ENCODE results near the gene TCF3.
"Not testable (repeated sequence)": the region's sequence is repeated elsewhere in the genome, so short reads cannot be mapped to it uniquely, and the experiment has no call there.

The TCF3 gene

DNA sequence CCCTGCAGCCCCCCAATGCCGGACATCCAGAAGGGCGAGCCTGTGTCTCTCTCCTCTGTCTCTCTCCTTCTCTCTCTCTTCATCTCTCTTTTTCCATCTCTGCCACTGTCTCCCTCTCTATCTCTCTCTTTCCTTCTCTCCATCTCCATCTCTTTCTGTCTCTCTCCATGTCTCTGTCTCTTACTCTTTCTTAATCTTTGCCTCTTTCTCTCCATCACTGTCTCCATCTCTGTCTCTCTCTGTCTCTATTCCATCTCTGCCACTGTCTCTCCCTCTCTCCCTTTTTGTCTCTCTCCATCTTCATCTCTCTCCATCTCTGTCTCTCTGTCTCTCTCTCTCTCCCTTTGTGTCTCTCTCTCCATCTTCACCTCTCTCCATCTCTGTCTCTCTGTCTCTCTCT lies 25.7 kb upstream of the TCF3 start:
- peaks cover 33% of the 10 kb centered on the region for H3K27me3 Mint-ChIP-seq (ENCODE audit: low read depth)
- no peaks in the 10 kb centered on the region for H3K9me3 Mint-ChIP-seq
- H3K36me3 Mint-ChIP-seq (ENCODE audit: low read depth) = no peaks in the 10 kb centered on the region
- H3K4me3 Mint-ChIP-seq = no peak overlapping the region
- H3K4me1 Mint-ChIP-seq (ENCODE audit: low read depth) = no peaks in the 10 kb centered on the region
- no peak for DNase-seq (ENCODE audit: low spot score)
- H3K27ac Mint-ChIP-seq = no peak overlapping the region

DNA sequence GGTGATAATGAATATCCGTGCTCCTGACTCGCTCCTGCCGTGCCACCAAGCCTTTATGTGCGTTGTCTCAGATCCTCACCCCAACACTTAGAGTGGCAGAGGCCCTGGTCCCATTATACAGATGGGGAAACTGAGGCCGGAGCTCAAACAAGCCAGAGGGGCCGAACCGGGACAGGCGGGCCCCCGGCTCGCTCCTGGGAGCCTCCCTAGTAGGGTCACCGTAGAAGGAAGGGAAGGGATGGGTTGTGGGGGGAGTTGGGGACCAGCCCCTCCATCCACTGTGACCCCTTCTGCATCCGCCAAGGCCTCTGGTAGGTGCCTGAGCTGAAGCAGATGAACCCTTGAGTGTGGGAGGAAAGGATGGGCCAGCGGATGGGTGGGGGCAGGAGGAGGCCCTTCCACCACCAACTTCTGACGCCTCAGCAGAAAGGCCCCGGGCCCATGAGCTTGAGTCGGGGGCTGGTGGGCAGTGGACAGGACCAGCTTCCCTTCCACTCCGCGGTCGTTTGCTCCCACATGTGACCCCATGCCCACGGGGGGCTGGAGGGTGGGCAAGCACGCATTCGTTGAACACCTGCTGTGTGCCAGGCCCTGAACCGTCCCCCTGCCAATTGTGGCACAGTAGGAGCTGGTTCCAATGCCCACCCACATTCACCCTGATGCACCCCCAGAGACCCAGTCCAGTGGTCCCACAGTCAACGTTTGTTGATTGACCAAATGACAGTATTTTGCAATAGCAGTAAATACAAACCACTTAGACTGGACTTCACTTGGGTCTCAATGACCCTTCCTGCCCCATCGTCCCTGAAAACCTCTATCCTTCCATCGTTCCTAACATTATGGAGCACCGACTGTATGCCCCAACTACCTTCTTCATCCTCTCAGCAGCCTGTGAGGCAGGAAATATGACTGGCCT lies 24.2 kb upstream of the TCF3 start:
- DNase-seq (ENCODE audit: low spot score) = no peak
- Mint-ChIP-seq H3K27me3 (ENCODE audit: low read depth) (peaks cover 36% of the 10 kb centered on the region), H3K36me3 (ENCODE audit: low read depth) (no peaks in the 10 kb centered on the region), H3K27ac (no peak overlapping the region), H3K9me3 (no peaks in the 10 kb centered on the region), H3K4me1 (ENCODE audit: low read depth) (no peaks in the 10 kb centered on the region), H3K4me3 (no peak overlapping the region)

GRCh38 chr19:1675633-1676350 lies 23.4 kb upstream of the TCF3 start:
- no peaks in the 10 kb centered on the region for H3K36me3 Mint-ChIP-seq (ENCODE audit: low read depth)
- no peak overlapping the region for H3K27ac Mint-ChIP-seq
- H3K4me3 Mint-ChIP-seq = no peak overlapping the region
- peaks cover 40% of the 10 kb centered on the region for H3K27me3 Mint-ChIP-seq (ENCODE audit: low read depth)
- no peaks in the 10 kb centered on the region for H3K4me1 Mint-ChIP-seq (ENCODE audit: low read depth)
- no peaks in the 10 kb centered on the region for H3K9me3 Mint-ChIP-seq
- no peak for DNase-seq (ENCODE audit: low spot score)

DNA sequence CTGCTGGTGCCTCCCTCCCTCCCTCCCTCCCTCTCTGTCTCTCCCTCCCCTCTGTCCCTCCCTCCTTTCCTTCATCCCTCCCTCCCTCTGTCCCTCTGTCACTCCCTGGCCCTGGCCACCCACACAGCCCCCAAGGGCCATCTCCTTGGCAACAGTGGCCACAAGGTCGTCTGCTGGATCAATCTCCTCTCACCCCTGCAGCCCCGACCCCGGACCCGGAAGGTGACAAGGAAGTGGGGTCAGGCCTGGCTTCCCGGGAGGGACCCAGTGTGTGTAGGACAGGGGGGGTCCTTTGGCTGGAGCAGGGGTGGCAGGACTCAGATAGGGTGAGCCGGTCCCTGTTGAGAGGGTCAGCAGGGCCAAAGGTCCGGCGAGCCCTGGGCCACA lies 21.9 kb upstream of the TCF3 start:
- H3K4me1 Mint-ChIP-seq (ENCODE audit: low read depth) = no peaks in the 10 kb centered on the region
- H3K4me3 Mint-ChIP-seq = no peak overlapping the region
- DNase-seq (ENCODE audit: low spot score) = no peak
- no peaks in the 10 kb centered on the region for H3K9me3 Mint-ChIP-seq
- H3K27me3 Mint-ChIP-seq (ENCODE audit: low read depth) = peaks cover 55% of the 10 kb centered on the region
- no peaks in the 10 kb centered on the region for H3K36me3 Mint-ChIP-seq (ENCODE audit: low read depth)
- no peak overlapping the region for H3K27ac Mint-ChIP-seq

- Mint-ChIP-seq H3K27me3 (ENCODE audit: low read depth) (peaks cover 59% of the 10 kb centered on the region), H3K36me3 (ENCODE audit: low read depth) (no peaks in the 10 kb centered on the region), H3K27ac (no peak overlapping the region), H3K9me3 (no peaks in the 10 kb centered on the region), H3K4me1 (ENCODE audit: low read depth) (no peaks in the 10 kb centered on the region), H3K4me3 (no peak overlapping the region)
- DNase-seq (ENCODE audit: low spot score) = no peak
Measured at GRCh38 chr19:1673645-1674292, 21.4 kb upstream of the TCF3 start.

DNA sequence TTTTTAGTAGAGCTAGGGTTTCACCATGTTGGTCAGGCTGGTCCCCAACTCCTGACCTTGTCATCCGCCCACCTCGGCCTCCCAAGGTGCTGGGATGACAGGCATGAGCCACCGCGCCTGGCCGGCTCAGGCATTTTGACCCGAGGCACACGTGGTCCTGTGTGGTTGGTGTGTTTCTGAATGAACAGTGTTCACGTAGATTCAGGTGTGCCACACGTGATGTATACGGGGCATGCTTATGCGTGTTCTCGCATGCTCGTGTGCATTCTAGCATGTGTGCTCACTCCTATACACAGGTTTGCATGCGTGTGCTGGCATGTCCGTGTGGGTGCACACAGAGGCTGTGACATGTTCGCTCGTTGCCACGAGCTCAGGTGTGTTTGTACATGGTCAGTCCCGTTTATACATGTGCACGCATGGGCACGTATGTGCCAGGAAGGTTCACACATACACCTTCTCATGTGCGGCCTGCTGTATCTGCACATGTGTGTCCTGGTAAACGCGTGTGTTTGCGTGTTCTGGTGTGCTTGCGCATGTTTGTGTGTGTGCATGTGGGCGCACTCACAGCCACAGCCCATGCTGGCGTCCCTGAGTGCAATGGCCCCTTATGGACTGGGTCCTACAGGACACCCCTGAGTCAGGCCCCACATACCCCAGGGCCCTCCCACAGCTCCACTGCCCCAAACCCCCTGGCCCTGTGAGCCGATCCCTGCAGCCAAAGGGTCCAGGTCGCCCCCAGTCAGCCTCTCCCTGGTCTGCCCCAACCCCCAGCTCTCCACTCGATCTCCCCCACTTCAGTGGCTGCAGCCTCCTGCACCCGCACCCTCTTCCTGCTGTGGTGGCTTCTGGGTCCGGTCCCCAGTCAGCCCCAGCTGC lies 20.6 kb upstream of the TCF3 start:
- peaks cover 61% of the 10 kb centered on the region for H3K27me3 Mint-ChIP-seq (ENCODE audit: low read depth)
- no peak overlapping the region for H3K27ac Mint-ChIP-seq
- no peaks in the 10 kb centered on the region for H3K36me3 Mint-ChIP-seq (ENCODE audit: low read depth)
- H3K4me1 Mint-ChIP-seq (ENCODE audit: low read depth) = peaks cover 3% of the 10 kb centered on the region
- no peak overlapping the region for H3K4me3 Mint-ChIP-seq
- DNase-seq (ENCODE audit: low spot score) = no peak
- no peaks in the 10 kb centered on the region for H3K9me3 Mint-ChIP-seq

- peak; percentile 36 for DNase-seq (ENCODE audit: low spot score)
- H3K4me3 Mint-ChIP-seq = no peak overlapping the region
- no peaks in the 10 kb centered on the region for H3K9me3 Mint-ChIP-seq
- peaks cover 61% of the 10 kb centered on the region for H3K27me3 Mint-ChIP-seq (ENCODE audit: low read depth)
- H3K4me1 Mint-ChIP-seq (ENCODE audit: low read depth) = peaks cover 4% of the 10 kb centered on the region
- no peaks in the 10 kb centered on the region for H3K36me3 Mint-ChIP-seq (ENCODE audit: low read depth)
- no peak overlapping the region for H3K27ac Mint-ChIP-seq
Measured at GRCh38 chr19:1672038-1672768, 19.8 kb upstream of the TCF3 start.

DNA sequence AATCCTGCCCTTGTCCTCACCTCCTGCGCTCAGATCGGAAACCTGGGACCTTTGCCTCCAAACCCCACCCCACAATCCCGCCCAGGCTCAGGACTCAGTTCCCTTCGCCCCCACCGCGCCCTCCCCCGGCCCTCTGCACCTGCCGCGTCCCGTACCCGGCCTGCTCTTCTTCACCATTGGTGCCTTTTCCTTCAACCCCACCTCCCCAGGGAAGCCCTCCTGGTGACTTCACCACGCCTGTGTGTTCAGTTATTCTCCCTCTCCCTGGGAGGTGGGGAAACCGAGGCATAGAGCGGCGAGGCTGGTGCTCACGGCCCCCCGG lies 19.3 kb upstream of the TCF3 start:
- H3K4me3 Mint-ChIP-seq = no peak overlapping the region
- no peaks in the 10 kb centered on the region for H3K9me3 Mint-ChIP-seq
- peaks cover 56% of the 10 kb centered on the region for H3K27me3 Mint-ChIP-seq (ENCODE audit: low read depth)
- H3K27ac Mint-ChIP-seq = no peak overlapping the region
- no peak for DNase-seq (ENCODE audit: low spot score)
- H3K4me1 Mint-ChIP-seq (ENCODE audit: low read depth) = peaks cover 4% of the 10 kb centered on the region
- no peaks in the 10 kb centered on the region for H3K36me3 Mint-ChIP-seq (ENCODE audit: low read depth)

DNA sequence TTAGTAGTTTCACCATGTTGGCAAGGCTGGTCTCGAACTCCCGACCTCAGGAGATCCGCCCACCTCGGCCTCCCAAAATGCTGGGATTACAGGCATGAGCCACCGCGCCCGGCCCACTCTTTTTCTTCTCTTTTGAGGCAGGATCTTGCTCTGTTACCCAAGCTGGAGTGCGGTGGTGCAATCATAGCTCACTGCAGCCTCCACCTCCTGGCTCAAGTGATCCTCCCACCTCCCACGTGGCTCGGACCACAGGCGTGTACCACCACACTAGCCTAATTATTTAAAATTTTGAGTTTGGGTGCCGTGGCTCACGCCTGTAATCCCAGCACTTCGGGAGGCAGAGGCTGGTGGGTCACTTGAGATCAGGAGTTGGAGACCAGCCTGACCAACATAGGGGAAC lies 18.3 kb upstream of the TCF3 start:
- DNase-seq (ENCODE audit: low spot score); H3K27ac Mint-ChIP-seq; H3K36me3 Mint-ChIP-seq (ENCODE audit: low read depth); H3K4me1 Mint-ChIP-seq (ENCODE audit: low read depth); H3K4me3 Mint-ChIP-seq; H3K9me3 Mint-ChIP-seq: not testable (repeated sequence)
- peaks cover 51% of the 10 kb centered on the region for H3K27me3 Mint-ChIP-seq (ENCODE audit: low read depth)

DNA sequence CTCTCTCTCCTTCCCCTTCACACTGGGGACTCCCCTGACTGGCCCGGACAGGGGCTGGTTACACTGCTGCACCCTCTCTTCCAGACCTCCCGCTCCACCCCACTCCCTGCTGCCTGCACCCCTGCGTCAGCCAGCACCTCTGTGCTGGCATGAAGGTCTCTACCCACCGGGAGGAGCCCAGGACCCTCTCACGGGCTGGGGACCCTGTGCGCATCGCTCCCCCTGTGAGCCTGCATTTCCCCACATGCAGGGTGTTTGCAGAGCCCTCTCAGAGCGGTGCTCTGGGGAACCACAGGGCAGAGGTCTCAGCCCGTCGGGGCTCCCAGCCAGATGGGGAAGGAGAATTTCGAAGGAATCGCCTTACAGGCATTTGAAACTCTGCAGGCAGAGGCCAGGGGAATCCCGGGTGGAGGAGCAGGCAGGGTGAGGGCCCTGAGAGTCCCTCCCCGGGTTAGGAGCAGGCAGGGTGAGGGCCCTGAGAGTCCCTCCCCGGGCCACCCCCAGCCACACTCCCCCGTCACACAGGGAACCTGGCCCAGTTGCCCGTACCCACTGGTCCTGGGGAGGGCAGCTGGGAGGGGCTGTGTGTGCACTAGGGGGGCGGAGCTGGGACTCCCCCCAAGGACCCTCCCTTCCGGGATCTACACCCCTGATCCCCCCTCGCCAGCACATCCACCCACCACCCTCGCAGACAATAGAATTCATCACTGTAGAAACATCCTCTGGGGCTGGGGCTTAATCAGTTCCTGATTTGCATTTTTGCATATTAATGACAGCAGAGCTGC lies 16.3 kb upstream of the TCF3 start:
- H3K27me3 Mint-ChIP-seq (ENCODE audit: low read depth) = peaks cover 47% of the 10 kb centered on the region
- H3K27ac Mint-ChIP-seq = no peak overlapping the region
- H3K4me3 Mint-ChIP-seq = no peak overlapping the region
- H3K4me1 Mint-ChIP-seq (ENCODE audit: low read depth) = peaks cover 4% of the 10 kb centered on the region
- no peaks in the 10 kb centered on the region for H3K36me3 Mint-ChIP-seq (ENCODE audit: low read depth)
- DNase-seq (ENCODE audit: low spot score) = no peak
- no peaks in the 10 kb centered on the region for H3K9me3 Mint-ChIP-seq

- Mint-ChIP-seq H3K4me1 (ENCODE audit: low read depth) (peaks cover 4% of the 10 kb centered on the region), H3K27ac (no peak overlapping the region), H3K27me3 (ENCODE audit: low read depth) (peaks cover 44% of the 10 kb centered on the region), H3K9me3 (no peaks in the 10 kb centered on the region), H3K4me3 (no peak overlapping the region), H3K36me3 (ENCODE audit: low read depth) (no peaks in the 10 kb centered on the region)
- no peak for DNase-seq (ENCODE audit: low spot score)
Measured at GRCh38 chr19:1668048-1668485, 15.7 kb upstream of the TCF3 start.

DNA sequence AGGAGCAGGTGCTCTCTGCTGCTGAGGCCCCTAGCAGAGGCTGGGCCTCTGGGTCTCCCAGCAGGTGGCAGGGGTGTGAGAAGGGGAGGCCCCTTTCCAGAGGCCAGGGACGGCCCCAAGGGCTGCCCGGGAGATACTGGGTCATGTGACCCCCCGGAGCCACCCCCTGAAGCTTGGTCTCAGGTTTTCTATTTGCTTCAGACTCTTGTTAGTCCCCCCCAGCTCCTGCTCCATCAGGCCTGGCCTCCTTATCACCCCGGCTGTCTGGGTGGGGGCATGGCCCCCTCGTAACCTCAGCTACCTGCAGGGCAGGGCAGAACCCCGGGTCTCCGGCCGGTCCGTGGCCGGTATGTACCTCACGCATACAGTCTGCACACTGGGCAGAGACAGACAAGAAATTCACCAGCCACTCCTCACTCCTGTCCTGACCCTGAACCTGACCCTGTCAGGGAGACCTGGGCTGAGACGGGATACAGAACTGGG lies 13.2 kb upstream of the TCF3 start:
- H3K27ac Mint-ChIP-seq = no peak overlapping the region
- no peak overlapping the region for H3K4me3 Mint-ChIP-seq
- H3K36me3 Mint-ChIP-seq (ENCODE audit: low read depth) = no peaks in the 10 kb centered on the region
- DNase-seq (ENCODE audit: low spot score) = no peak
- H3K4me1 Mint-ChIP-seq (ENCODE audit: low read depth) = peaks cover 4% of the 10 kb centered on the region
- H3K9me3 Mint-ChIP-seq = no peaks in the 10 kb centered on the region
- peaks cover 33% of the 10 kb centered on the region for H3K27me3 Mint-ChIP-seq (ENCODE audit: low read depth)
